HEK293T (cell line): ENCODE measurements around the gene CAMSAP2.

Experiments
- CTCF ChIA-PET: fragments of 350-600 bp; formaldehyde crosslinking; extraction: SDS; loops from one replicate; lab custom pipeline; 2021; ENCODE audit warnings: antibody characterized with exemption, inconsistent platforms; lab: Yijun Ruan, JAX
- POLR2A ChIA-PET: fragments of 350-600 bp; formaldehyde crosslinking; extraction: SDS; loops from one replicate; lab custom pipeline; 2020; ENCODE audit warnings: antibody characterized with exemption, inconsistent platforms; lab: Yijun Ruan, JAX
- DNase-seq: peaks from one replicate; pipeline ENCODE4 v3.0.0; 2012; ENCODE audit warnings: mixed read lengths; ENCODE audit errors: extremely low spot score
- ARNT ChIP-seq: fragments of 450-650 bp; IDR thresholded peaks from 2 replicates; pipeline ENCODE4 v1.6.1; 2017; ENCODE audit warnings: mild to moderate bottlenecking
- BHLHE40 ChIP-seq: fragments of 450-650 bp; IDR thresholded peaks from 2 replicates; pipeline ENCODE4 v1.6.1; 2016; ENCODE audit warnings: mild to moderate bottlenecking, moderate library complexity, borderline replicate concordance
- CTBP1 ChIP-seq: fragments of 450-650 bp; IDR thresholded peaks from 2 replicates; pipeline ENCODE4 v1.6.1; 2016; ENCODE audit warnings: borderline replicate concordance
- ELF4 ChIP-seq: fragments of 450-650 bp; IDR thresholded peaks from 2 replicates; pipeline ENCODE4 v1.6.1; 2017; ENCODE audit warnings: antibody characterized with exemption
- FOXA1 ChIP-seq: fragments of 450-650 bp; IDR thresholded peaks from 2 replicates; pipeline ENCODE4 v1.6.1; 2016; ENCODE audit warnings: mild to moderate bottlenecking
- FOXK2 ChIP-seq: fragments of 450-650 bp; IDR thresholded peaks from 2 replicates; pipeline ENCODE4 v1.6.1; 2016; ENCODE audit warnings: mild to moderate bottlenecking
- FOXM1 ChIP-seq: fragments of 450-650 bp; IDR thresholded peaks from 2 replicates; pipeline ENCODE4 v1.6.1; 2017; ENCODE audit warnings: mild to moderate bottlenecking, borderline replicate concordance
- HDGF ChIP-seq: fragments of 450-650 bp; IDR thresholded peaks from 2 replicates; pipeline ENCODE4 v1.6.1; 2017; ENCODE audit warnings: antibody characterized with exemption, borderline replicate concordance
- L3MBTL2 ChIP-seq: fragments of 450-650 bp; conservative IDR thresholded peaks from 2 replicates; pipeline ENCODE4 v1.6.1; 2016; ENCODE audit warnings: mild to moderate bottlenecking
- LEF1 ChIP-seq: fragments of 450-650 bp; IDR thresholded peaks from 2 replicates; pipeline ENCODE4 v1.6.1; 2017; ENCODE audit warnings: mild to moderate bottlenecking, borderline replicate concordance
- NFRKB ChIP-seq: fragments of 450-650 bp; IDR thresholded peaks from 2 replicates; pipeline ENCODE4 v1.6.1; 2016; ENCODE audit warnings: mild to moderate bottlenecking, moderate library complexity
- PKNOX1 ChIP-seq: fragments of 450-650 bp; IDR thresholded peaks from 2 replicates; pipeline ENCODE4 v1.6.1; 2016
- SP1 ChIP-seq: fragments of 450-650 bp; IDR thresholded peaks from 2 replicates; pipeline ENCODE4 v1.6.1; 2017
- SUZ12 ChIP-seq: fragments of 450-650 bp; IDR thresholded peaks from 2 replicates; pipeline ENCODE4 v1.6.1; 2016; ENCODE audit warnings: mild to moderate bottlenecking
- TARDBP ChIP-seq: fragments of 450-650 bp; IDR thresholded peaks from 2 replicates; pipeline ENCODE4 v1.6.1; 2016
- ZNF384 ChIP-seq: fragments of 450-650 bp; IDR thresholded peaks from 2 replicates; pipeline ENCODE4 v1.6.1; 2016

Gene CAMSAP2

GRCh38 chr1:200908191-200908868 lies 169.6 kb downstream of the CAMSAP2 start:
- TF ChIP-seq L3MBTL2 (no peak), PKNOX1 (no peak), BHLHE40 (no peak), NFRKB (no peak), CTBP1 (no peak), SP1 (no peak), FOXM1 (no peak), FOXA1 (no peak), HDGF (no peak), TARDBP (no peak), ELF4 (no peak), ZNF384 (no peak), ARNT (no peak), SUZ12 (no peak), LEF1 (no peak), FOXK2 (no peak)
- ChIA-PET POLR2A (no interaction called here), CTCF (interaction anchor here (0.6 kb wide), 1 partner anchor 213 kb away, joined by 3 read pairs; no protein-coding TSS in a partner anchor)
- no peak for DNase-seq

GRCh38 chr1:200909071-200909470 lies 170.4 kb downstream of the CAMSAP2 start:
- POLR2A ChIA-PET = no interaction called here
- no peak for TF ChIP-seq SUZ12
- TF ChIP-seq FOXA1 = no peak
- TF ChIP-seq CTBP1 = no peak
- TF ChIP-seq FOXM1 = no peak
- no peak for TF ChIP-seq NFRKB
- no peak for TF ChIP-seq TARDBP
- no peak for TF ChIP-seq HDGF
- TF ChIP-seq FOXK2 = no peak
- TF ChIP-seq BHLHE40 = no peak
- no peak for TF ChIP-seq PKNOX1
- no peak for TF ChIP-seq SP1
- no peak for TF ChIP-seq ARNT
- no peak for TF ChIP-seq ELF4
- TF ChIP-seq LEF1 = no peak
- TF ChIP-seq ZNF384 = no peak
- no peak for TF ChIP-seq L3MBTL2
- CTCF ChIA-PET = interaction anchor here (0.6 kb wide), 1 partner anchor 212 kb away, joined by 3 read pairs; no protein-coding TSS in a partner anchor
- DNase-seq = no peak

GRCh38 chr1:200909757-200910239 lies 171.1 kb downstream of the CAMSAP2 start:
- TF ChIP-seq BHLHE40 (no peak), ZNF384 (no peak)
- CTCF ChIA-PET = no interaction called here
- POLR2A ChIA-PET = no interaction called here
- DNase-seq = no peak
